ENCODE results near the gene MAGEA1. TPM values are rescaled to one million over a fixed set of nuclear protein-coding genes. Genes with fewer than 3 reads are reported as not detected.

Gene MAGEA1
- total RNA-seq, 1 donor from 2014 or later = not detected

Other genes starting within 250 kb of the MAGEA1 start
- gene PNMA5, start 185.2 kb upstream of the MAGEA1 start, total RNA-seq = not detected
- gene PNMA3, start 122.8 kb upstream of the MAGEA1 start, total RNA-seq = 0.08 TPM
- gene PNMA6A, start 106.8 kb upstream of the MAGEA1 start, total RNA-seq = 0.12 TPM
- gene PNMA6F, start 142.5 kb downstream of the MAGEA1 start, total RNA-seq = not detected
- gene ZNF275, start 154.9 kb downstream of the MAGEA1 start, total RNA-seq = 1.6 TPM
- not detected for gene PNMA6E, start 222.1 kb downstream of the MAGEA1 start, total RNA-seq
- 0.08 TPM for gene ZFP92, start 232.2 kb downstream of the MAGEA1 start, total RNA-seq